ENCODE data around the gene ADAMTS9. TPM values are rescaled to one million over a fixed set of nuclear protein-coding genes. Genes with fewer than 3 reads are reported as not detected.
A peak's percentile ranks its signal among the peaks of the same experiment; 100 is the strongest.

ADAMTS9 gene
- total RNA-seq, 4 donors from 2014 or later = 6.3 to 20.1 (median 13.0) TPM

GRCh38 chr3:64666171-64666588 lies 21.6 kb downstream of the ADAMTS9 start:
- in situ Hi-C loops (cut with MboI; ENCODE audit: low pct_ligation_motif_present in 1 of 4, low pct_unique_long_range_greater_than_20kb in 1 of 4, low sequenced_read_pairs in 3 of 4) = no loop called here
- peak overlapping the region; percentile 12 to 67 (median 54) for H3K27ac ChIP-seq
- no peaks in the 10 kb centered on the region for H3K27me3 ChIP-seq
- intact Hi-C loops (cut with DNase I; ENCODE audit: low total_unique reads) = no loop called here
- no peak overlapping the region for H3K4me3 ChIP-seq
- peaks cover 0 to 14% (median 4%) of the 10 kb centered on the region in 4 donors for H3K4me1 ChIP-seq
- no peaks in the 10 kb centered on the region for H3K9me3 ChIP-seq
- WGBS, 2 donors (ENCODE audit: low coverage in 1 of 2) = 45 to 52% methylated on average over 2 to 4 of the region's 4 CpGs
- no peaks in the 10 kb centered on the region for H3K36me3 ChIP-seq
- TF ChIP-seq CTCF (IDR thresholded peaks at IDR 0.05) = no peak
- TF ChIP-seq EP300 (IDR thresholded peaks at IDR 0.05; ENCODE audit: low read depth) = no peak
- TF ChIP-seq POLR2A (IDR thresholded peaks at IDR 0.05) = no peak
- TF ChIP-seq POLR2AphosphoS5 (IDR thresholded peaks at IDR 0.05) = no peak
- DNase-seq = no peak

GRCh38 chr3:64664397-64664796 lies 23.4 kb downstream of the ADAMTS9 start:
- intact Hi-C loops (cut with DNase I; ENCODE audit: low total_unique reads) = no loop called here
- no peaks in the 10 kb centered on the region for H3K27me3 ChIP-seq
- H3K4me3 ChIP-seq = no peak overlapping the region
- TF ChIP-seq POLR2AphosphoS5 (IDR thresholded peaks at IDR 0.05) = no peak
- TF ChIP-seq CTCF (IDR thresholded peaks at IDR 0.05) = no peak
- TF ChIP-seq EP300 (IDR thresholded peaks at IDR 0.05; ENCODE audit: low read depth) = no peak
- TF ChIP-seq POLR2A (IDR thresholded peaks at IDR 0.05) = no peak
- WGBS, 2 donors (ENCODE audit: low coverage in 1 of 2) = 91 to 97% methylated on average over 3 of the region's 3 CpGs
- no peaks in the 10 kb centered on the region for H3K9me3 ChIP-seq
- peak overlapping the region in 2 of 4 donors; percentile 18 to 67 for H3K27ac ChIP-seq
- DNase-seq = no peak
- peaks cover 0 to 14% (median 4%) of the 10 kb centered on the region in 4 donors for H3K4me1 ChIP-seq
- in situ Hi-C loops (cut with MboI; ENCODE audit: low pct_ligation_motif_present in 1 of 4, low pct_unique_long_range_greater_than_20kb in 1 of 4, low sequenced_read_pairs in 3 of 4) = no loop called here
- H3K36me3 ChIP-seq = no peaks in the 10 kb centered on the region

GRCh38 chr3:64659617-64659978 lies 28.2 kb downstream of the ADAMTS9 start:
- H3K4me1 ChIP-seq = no peaks in the 10 kb centered on the region
- in situ Hi-C loops (cut with MboI; ENCODE audit: low pct_ligation_motif_present in 1 of 4, low pct_unique_long_range_greater_than_20kb in 1 of 4, low sequenced_read_pairs in 3 of 4) = no loop called here

GRCh38 chr3:64658001-64658400 lies 29.8 kb downstream of the ADAMTS9 start:
- TF ChIP-seq POLR2AphosphoS5 (IDR thresholded peaks at IDR 0.05) (no peak), POLR2A (IDR thresholded peaks at IDR 0.05) (no peak), EP300 (IDR thresholded peaks at IDR 0.05; ENCODE audit: low read depth) (no peak), CTCF (IDR thresholded peaks at IDR 0.05) (no peak)
- Histone ChIP-seq H3K27me3 (no peaks in the 10 kb centered on the region), H3K4me1 (no peaks in the 10 kb centered on the region), H3K4me3 (no peak overlapping the region), H3K9me3 (no peaks in the 10 kb centered on the region), H3K36me3 (no peaks in the 10 kb centered on the region), H3K27ac (no peak overlapping the region)
- WGBS, 2 donors (ENCODE audit: low coverage in 1 of 2) = 74 to 89% methylated on average over 4 of the region's 4 CpGs
- in situ Hi-C loops (cut with MboI; ENCODE audit: low pct_ligation_motif_present in 1 of 4, low pct_unique_long_range_greater_than_20kb in 1 of 4, low sequenced_read_pairs in 3 of 4) = no loop called here
- DNase-seq = no peak
- intact Hi-C loops (cut with DNase I; ENCODE audit: low total_unique reads) = no loop called here

More at GRCh38 chr3:64659617-64659978, 28.2 kb downstream of the ADAMTS9 start:
- TF ChIP-seq POLR2AphosphoS5 (IDR thresholded peaks at IDR 0.05) (no peak), CTCF (IDR thresholded peaks at IDR 0.05) (no peak), EP300 (IDR thresholded peaks at IDR 0.05; ENCODE audit: low read depth) (no peak), POLR2A (IDR thresholded peaks at IDR 0.05) (no peak)
- DNase-seq = no peak
- Histone ChIP-seq H3K27ac (no peak overlapping the region), H3K4me3 (no peak overlapping the region), H3K36me3 (no peaks in the 10 kb centered on the region), H3K27me3 (no peaks in the 10 kb centered on the region), H3K9me3 (no peaks in the 10 kb centered on the region)
- intact Hi-C loops (cut with DNase I; ENCODE audit: low total_unique reads) = no loop called here
- 65 to 87% methylated on average over 2 of the region's 2 CpGs for WGBS, 2 donors (ENCODE audit: low coverage in 1 of 2)
